ENCODE results near the gene FER. TPM values are rescaled to one million over a fixed set of nuclear protein-coding genes. Genes with fewer than 3 reads are reported as not detected.
"Not testable (repeated sequence)": the region's sequence is repeated elsewhere in the genome, so short reads cannot be mapped to it uniquely, and the experiment has no call there.

The FER gene
- total RNA-seq, 1 donor from 2014 or later = 13.4 TPM

DNA sequence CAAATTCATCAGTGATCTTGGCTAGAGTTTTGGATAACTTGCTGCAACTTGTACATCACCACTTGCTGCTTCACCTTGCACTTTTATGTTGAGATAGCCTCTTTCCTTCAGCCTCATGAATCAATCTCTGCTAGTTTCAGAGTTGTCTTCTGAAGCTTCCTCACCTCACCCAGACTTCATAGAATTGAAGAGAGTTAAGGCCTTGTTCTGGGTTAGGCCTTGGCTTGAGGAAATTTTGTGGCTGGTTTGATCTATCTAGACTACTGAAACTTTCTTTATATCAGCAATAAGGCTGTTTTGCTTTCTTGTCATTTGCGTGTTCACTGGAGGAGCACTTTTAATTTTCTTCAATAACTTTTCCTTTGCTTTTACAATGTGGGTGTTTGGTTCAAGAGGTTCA, 12.8 kb downstream of the FER start:
- H3K27me3 ChIP-seq (ENCODE audit: low read depth) = no peaks in the 10 kb centered on the region
- no peak for DNase-seq
- no peak overlapping the region for H3K4me3 ChIP-seq
- H3K9me3 ChIP-seq (replicated peaks) = peaks cover 12% of the 10 kb centered on the region
- H3K4me1 ChIP-seq = peaks cover 14% of the 10 kb centered on the region
- intact Hi-C loops (cut with micrococcal nuclease) = no loop called here
- no peak for TF ChIP-seq CTCF (IDR thresholded peaks at IDR 0.05; ENCODE audit: borderline replicate concordance)
- H3K36me3 ChIP-seq = peaks cover 8% of the 10 kb centered on the region
- H3K27ac ChIP-seq (replicated peaks) = no peak overlapping the region

DNA sequence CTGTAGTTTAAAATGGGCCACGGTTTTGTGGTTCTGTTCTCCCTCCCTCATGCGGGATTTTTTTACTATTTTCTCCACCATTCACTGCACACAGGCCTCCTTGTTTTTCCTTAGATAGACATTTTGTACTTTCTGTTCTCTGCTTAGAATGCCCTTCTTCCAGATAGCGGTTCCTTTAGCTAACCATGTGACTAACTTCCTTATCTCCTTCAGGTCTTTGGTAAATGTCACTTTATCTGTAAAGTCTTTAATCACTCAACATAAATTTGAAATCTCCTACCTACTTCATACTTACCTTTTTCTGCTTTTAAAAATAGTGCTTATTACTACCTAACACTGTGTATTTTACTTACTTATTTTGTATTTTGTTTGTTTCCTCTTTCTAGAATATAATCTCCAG, 15.0 kb downstream of the FER start:
- TF ChIP-seq CTCF (IDR thresholded peaks at IDR 0.05; ENCODE audit: borderline replicate concordance) = no peak
- no peak overlapping the region for H3K4me3 ChIP-seq
- intact Hi-C loops (cut with micrococcal nuclease) = no loop called here
- H3K36me3 ChIP-seq = peaks cover 8% of the 10 kb centered on the region
- H3K9me3 ChIP-seq (replicated peaks) = peaks cover 12% of the 10 kb centered on the region
- H3K4me1 ChIP-seq = peaks cover 25% of the 10 kb centered on the region
- no peaks in the 10 kb centered on the region for H3K27me3 ChIP-seq (ENCODE audit: low read depth)
- no peak overlapping the region for H3K27ac ChIP-seq (replicated peaks)
- DNase-seq = no peak

GRCh38 chr5:108763222-108763916, 15.7 kb downstream of the FER start:
- H3K36me3 ChIP-seq = peaks cover 8% of the 10 kb centered on the region
- intact Hi-C loops (cut with micrococcal nuclease) = no loop called here
- no peak overlapping the region for H3K27ac ChIP-seq (replicated peaks)

DNA sequence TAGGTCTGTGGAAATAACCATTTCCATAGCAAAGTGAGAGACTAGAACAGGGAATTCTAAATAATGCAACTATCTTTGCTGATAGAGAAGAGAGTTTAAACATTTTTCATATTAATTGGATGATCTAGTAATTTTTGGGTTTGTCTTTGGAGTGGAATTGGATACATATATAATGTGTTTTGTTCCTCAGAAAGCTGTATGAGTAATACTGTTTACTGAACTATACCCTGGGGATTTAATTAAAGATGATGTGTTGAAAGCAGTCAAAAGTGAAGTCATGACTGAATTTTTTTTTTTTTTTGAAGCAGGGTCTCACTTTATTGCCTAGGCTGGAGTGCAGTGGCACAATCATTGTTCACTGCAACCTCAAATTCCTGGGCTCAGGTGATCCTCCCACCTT, 17.9 kb downstream of the FER start:
- no peaks in the 10 kb centered on the region for H3K36me3 ChIP-seq
- no peak for DNase-seq
- no peak for TF ChIP-seq CTCF (IDR thresholded peaks at IDR 0.05; ENCODE audit: borderline replicate concordance)
- H3K9me3 ChIP-seq (replicated peaks) = no peaks in the 10 kb centered on the region
- H3K27me3 ChIP-seq (ENCODE audit: low read depth) = no peaks in the 10 kb centered on the region
- no peak overlapping the region for H3K4me3 ChIP-seq
- peaks cover 31% of the 10 kb centered on the region for H3K4me1 ChIP-seq
- intact Hi-C loops (cut with micrococcal nuclease) = no loop called here
- no peak overlapping the region for H3K27ac ChIP-seq (replicated peaks)

More at GRCh38 chr5:108763222-108763916, 15.7 kb downstream of the FER start:
- Histone ChIP-seq H3K27me3 (ENCODE audit: low read depth) (no peaks in the 10 kb centered on the region), H3K4me3 (no peak overlapping the region), H3K4me1 (peaks cover 25% of the 10 kb centered on the region), H3K9me3 (replicated peaks) (peaks cover 12% of the 10 kb centered on the region)
- no peak for TF ChIP-seq CTCF (IDR thresholded peaks at IDR 0.05; ENCODE audit: borderline replicate concordance)
- no peak for DNase-seq

GRCh38 chr5:108766916-108767315, 19.2 kb downstream of the FER start:
- H3K27ac ChIP-seq (replicated peaks); DNase-seq; intact Hi-C loops (cut with micrococcal nuclease); H3K4me3 ChIP-seq; H3K9me3 ChIP-seq (replicated peaks); H3K36me3 ChIP-seq; H3K27me3 ChIP-seq (ENCODE audit: low read depth): not testable (repeated sequence)
- H3K4me1 ChIP-seq = peaks cover 32% of the 10 kb centered on the region

DNA sequence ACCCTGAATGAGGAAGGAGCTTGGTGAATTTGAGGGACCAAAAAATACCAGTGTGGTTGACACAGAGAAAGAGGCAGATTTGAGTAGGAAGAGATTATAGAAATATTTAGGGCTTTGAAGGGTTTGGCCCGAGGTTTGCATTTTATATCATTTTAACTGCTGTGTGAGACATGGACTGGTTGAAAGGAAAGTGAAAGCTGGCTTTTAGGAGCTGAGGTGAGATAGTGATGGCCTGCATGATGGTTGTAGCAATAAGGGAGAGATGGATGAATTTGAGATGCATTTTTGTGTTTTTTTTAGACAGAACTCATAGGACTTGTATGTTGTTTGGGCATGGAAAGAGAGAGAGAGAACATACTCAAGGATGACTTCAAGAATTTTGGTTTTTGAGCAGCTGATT, 21.7 kb downstream of the FER start:
- TF ChIP-seq CTCF (IDR thresholded peaks at IDR 0.05; ENCODE audit: borderline replicate concordance) = no peak
- intact Hi-C loops (cut with micrococcal nuclease) = no loop called here
- H3K9me3 ChIP-seq (replicated peaks) = no peaks in the 10 kb centered on the region
- H3K36me3 ChIP-seq = no peaks in the 10 kb centered on the region
- H3K27me3 ChIP-seq (ENCODE audit: low read depth) = no peaks in the 10 kb centered on the region
- no peak for DNase-seq
- no peak overlapping the region for H3K27ac ChIP-seq (replicated peaks)
- peaks cover 31% of the 10 kb centered on the region for H3K4me1 ChIP-seq
- no peak overlapping the region for H3K4me3 ChIP-seq

Measured in left ventricle myocardium inferior (tissue), 1 donor.